Hepatocyte (in vitro differentiated cells): Measurements from ENCODE around the gene HSPB7. TPM values are rescaled to one million over a fixed set of nuclear protein-coding genes. Genes with fewer than 3 reads are reported as not detected.
"Not testable (repeated sequence)": the region's sequence is repeated elsewhere in the genome, so short reads cannot be mapped to it uniquely, and the experiment has no call there.

Source experiments
- DNase-seq: peaks from one replicate; pipeline ENCODE4 v3.0.0-alpha.2; 2016; ENCODE audit warnings: low spot score
- H2AFZ ChIP-seq: fragments of 200-600 bp; sonication (generic); 2 replicates; pipeline ENCODE4 v1.6.0; 2016; ENCODE audit warnings: antibody characterized with exemption, mild to moderate bottlenecking
- H3K27ac ChIP-seq: fragments of 200-600 bp; sonication (generic); 2 replicates; pipeline ENCODE4 v1.5.1; 2016; ENCODE audit warnings: mild to moderate bottlenecking
- H3K27me3 ChIP-seq: fragments of 200-600 bp; sonication (generic); 2 replicates; pipeline ENCODE4 v1.6.1; 2016
- H3K36me3 ChIP-seq: fragments of 200-600 bp; sonication (generic); replicated peaks from 2 replicates; pipeline ENCODE4 v1.5.1; 2016; ENCODE audit warnings: low read depth; ENCODE audit not compliant: insufficient read depth
- H3K4me1 ChIP-seq: fragments of 200-600 bp; sonication (generic); 2 replicates; pipeline ENCODE4 v1.5.1; 2016; ENCODE audit warnings: mild to moderate bottlenecking, moderate library complexity; ENCODE audit not compliant: insufficient read depth
- H3K4me2 ChIP-seq: fragments of 200-600 bp; sonication (generic); 2 replicates; pipeline ENCODE4 v1.6.0; 2016
- H3K4me3 ChIP-seq: fragments of 200-600 bp; sonication (generic); 2 replicates; pipeline ENCODE4 v1.5.1; 2016; ENCODE audit warnings: mild to moderate bottlenecking
- H3K79me2 ChIP-seq: fragments of 200-600 bp; sonication (generic); 2 replicates; pipeline ENCODE4 v1.6.0; 2017; ENCODE audit warnings: mild to moderate bottlenecking
- H3K9me2 ChIP-seq: fragments of 200-600 bp; sonication (generic); replicated peaks from 2 replicates; pipeline ENCODE4 v1.6.0; 2017; ENCODE audit warnings: mild to moderate bottlenecking; ENCODE audit not compliant: insufficient read depth
- H3K9me3 ChIP-seq: fragments of 200-600 bp; sonication (generic); 2 replicates; pipeline ENCODE4 v1.5.1; 2016; ENCODE audit warnings: low read depth, mild to moderate bottlenecking
- H4K20me1 ChIP-seq: fragments of 200-600 bp; sonication (generic); 2 replicates; pipeline ENCODE4 v1.6.0; 2016; ENCODE audit warnings: mild to moderate bottlenecking; ENCODE audit not compliant: insufficient read depth, poor library complexity, severe bottlenecking
- EZH2 ChIP-seq: fragments of 200-600 bp; sonication (generic); IDR thresholded peaks from 2 replicates; pipeline ENCODE4 v1.6.1; 2016; ENCODE audit warnings: antibody characterized with exemption, mild to moderate bottlenecking, borderline replicate concordance
- EZH2phosphoT487 ChIP-seq: fragments of 200-600 bp; sonication (generic); IDR thresholded peaks from one replicate; pipeline ENCODE4 v1.6.1; 2018; ENCODE audit warnings: antibody characterized with exemption, mild to moderate bottlenecking, low read depth, moderate library complexity; ENCODE audit not compliant: unreplicated experiment, severe bottlenecking
- WGBS: methylation state at CpG from one replicate; pipeline ENCODE4 v1.1.6; 2016; ENCODE audit warnings: low lambda C conversion rate; ENCODE audit errors: missing lambda C conversion rate; 5-methylcytosine and 5-hydroxymethylcytosine counted together
- polyA plus RNA-seq: library from polyadenylated mRNA; unstranded; fragments of >200 nt; fragmentation: Nextera tagmentation; extraction: Ambion mirVana; gene quantifications from 2 replicates; pipeline ENCODE4 v1.2.1, GENCODE V29; 2016
- total RNA-seq: library from RNA; depleted of rRNA; stranded (reverse); fragments of >200 nt; gene quantifications from 2 replicates; pipeline ENCODE4 v1.2.3, GENCODE V29; 2014
- TF ChIP-seq, protein P1 (sequence below): fragments of 200-600 bp; sonication (generic); IDR thresholded peaks from 2 replicates; pipeline ENCODE4 v1.5.1; 2016; ENCODE audit warnings: antibody characterized with exemption, mild to moderate bottlenecking; ENCODE audit not compliant: poor library complexity

The HSPB7 gene
- total and polyA plus RNA-seq, 2 experiments from 2014 or later = 17.4 to 59.4 TPM

DNA sequence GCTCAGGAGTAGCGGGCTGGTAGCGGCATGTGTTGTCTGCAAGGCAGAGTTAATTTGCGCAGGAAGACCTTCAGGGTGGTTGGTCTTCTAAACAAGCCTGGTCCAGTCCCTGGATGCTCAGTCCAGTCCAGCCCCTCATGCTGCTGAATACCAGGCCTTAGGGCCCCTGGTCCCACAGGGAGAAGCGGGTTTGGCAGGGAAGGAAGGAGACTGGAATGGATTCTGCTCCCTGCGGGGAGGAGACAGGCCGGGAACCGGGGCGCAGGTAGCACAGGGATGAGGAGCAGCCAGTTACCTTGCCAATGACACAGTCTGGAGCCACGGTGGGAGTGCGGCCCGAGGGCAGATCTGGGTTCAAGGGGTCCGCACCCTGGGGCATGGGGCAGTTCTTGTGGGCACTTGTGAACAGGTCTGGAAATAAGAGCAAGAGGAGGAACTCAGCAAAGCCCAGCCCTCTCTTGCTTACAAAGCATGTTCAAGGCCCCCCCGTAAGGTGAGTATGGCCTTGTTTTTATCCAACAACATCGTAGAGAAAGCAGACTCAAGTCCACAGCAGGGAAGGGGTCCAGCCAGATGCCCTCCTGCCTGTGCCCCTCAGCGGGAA, 45.5 kb upstream of the HSPB7 start:
- H3K4me2 ChIP-seq = no peak overlapping the region
- no peaks in the 10 kb centered on the region for H3K9me3 ChIP-seq
- 90% methylated on average over 15 of the region's 15 CpGs for WGBS
- H3K4me3 ChIP-seq = no peak overlapping the region
- H3K4me1 ChIP-seq = peaks cover 28% of the 10 kb centered on the region
- DNase-seq = no peak
- H4K20me1 ChIP-seq = no peaks in the 10 kb centered on the region
- no peaks in the 10 kb centered on the region for H3K9me2 ChIP-seq
- H3K27ac ChIP-seq = no peak overlapping the region
- H3K79me2 ChIP-seq = no peaks in the 10 kb centered on the region
- no peaks in the 10 kb centered on the region for H3K27me3 ChIP-seq
- TF ChIP-seq, protein P1, sequence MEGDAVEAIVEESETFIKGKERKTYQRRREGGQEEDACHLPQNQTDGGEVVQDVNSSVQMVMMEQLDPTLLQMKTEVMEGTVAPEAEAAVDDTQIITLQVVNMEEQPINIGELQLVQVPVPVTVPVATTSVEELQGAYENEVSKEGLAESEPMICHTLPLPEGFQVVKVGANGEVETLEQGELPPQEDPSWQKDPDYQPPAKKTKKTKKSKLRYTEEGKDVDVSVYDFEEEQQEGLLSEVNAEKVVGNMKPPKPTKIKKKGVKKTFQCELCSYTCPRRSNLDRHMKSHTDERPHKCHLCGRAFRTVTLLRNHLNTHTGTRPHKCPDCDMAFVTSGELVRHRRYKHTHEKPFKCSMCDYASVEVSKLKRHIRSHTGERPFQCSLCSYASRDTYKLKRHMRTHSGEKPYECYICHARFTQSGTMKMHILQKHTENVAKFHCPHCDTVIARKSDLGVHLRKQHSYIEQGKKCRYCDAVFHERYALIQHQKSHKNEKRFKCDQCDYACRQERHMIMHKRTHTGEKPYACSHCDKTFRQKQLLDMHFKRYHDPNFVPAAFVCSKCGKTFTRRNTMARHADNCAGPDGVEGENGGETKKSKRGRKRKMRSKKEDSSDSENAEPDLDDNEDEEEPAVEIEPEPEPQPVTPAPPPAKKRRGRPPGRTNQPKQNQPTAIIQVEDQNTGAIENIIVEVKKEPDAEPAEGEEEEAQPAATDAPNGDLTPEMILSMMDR = no peak
- no peak for TF ChIP-seq EZH2
- H3K36me3 ChIP-seq = no peaks in the 10 kb centered on the region
- no peak overlapping the region for H2AFZ ChIP-seq

DNA sequence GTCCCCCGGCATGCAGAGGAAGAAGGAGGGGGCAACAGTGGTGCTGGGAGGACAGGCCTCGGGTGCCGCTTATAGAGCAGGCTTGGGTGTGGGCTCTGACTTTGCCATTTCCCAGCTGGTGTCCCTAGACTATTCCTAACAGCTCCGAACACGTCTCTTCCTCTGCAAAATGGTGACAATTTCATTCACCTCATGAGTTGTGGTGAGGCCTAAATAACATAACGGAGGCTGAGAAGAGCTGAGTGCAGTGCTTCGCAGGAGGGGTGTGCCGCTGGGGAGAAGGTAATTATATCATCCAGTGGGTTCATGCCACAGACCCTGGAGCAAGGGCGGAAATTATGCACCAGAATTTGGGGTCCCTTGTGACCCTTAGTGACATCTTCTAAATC, 44.8 kb upstream of the HSPB7 start:
- H2AFZ ChIP-seq, H3K4me2 ChIP-seq, H3K79me2 ChIP-seq, DNase-seq, H3K36me3 ChIP-seq, H3K27ac ChIP-seq, H3K4me3 ChIP-seq, H3K9me3 ChIP-seq, H3K9me2 ChIP-seq, H4K20me1 ChIP-seq, H3K27me3 ChIP-seq: not testable (repeated sequence)
- WGBS = 89% methylated on average over 8 of the region's 9 CpGs
- H3K4me1 ChIP-seq = peaks cover 22% of the 10 kb centered on the region

DNA sequence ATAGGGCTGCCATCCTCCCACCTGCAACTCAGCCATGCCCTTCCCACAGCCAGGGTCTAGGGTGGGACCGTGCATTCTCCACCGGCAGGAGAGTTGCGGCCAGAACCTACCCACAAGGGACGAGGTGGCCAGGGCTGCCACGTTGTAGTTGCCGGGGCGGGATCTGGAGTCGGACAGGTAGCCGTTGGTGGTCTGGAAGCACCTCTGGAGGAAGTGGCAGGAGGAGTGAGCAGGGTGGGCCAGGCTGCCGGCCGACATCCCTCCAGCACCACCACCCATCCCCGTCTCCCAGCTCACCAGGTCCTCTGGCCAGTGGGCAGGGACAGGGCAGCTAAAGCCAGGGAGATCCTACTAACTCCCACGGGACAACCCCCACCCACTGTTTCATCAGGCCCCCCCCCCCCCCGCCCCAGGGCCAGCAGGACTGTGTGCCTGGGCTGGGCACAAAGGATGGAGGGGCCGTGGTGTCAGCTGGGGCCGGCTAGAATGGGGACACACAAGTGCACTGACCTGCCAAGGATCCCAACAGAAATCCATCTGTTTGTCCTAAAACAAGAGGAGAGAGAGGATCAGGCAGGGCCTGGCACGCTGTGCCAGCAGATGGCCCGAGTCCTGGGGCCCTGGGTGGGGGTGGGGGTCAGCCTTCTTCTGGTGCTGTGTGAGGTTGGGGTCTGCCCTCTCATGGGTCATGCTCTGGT, 44.3 kb upstream of the HSPB7 start:
- H4K20me1 ChIP-seq, H3K9me2 ChIP-seq, H3K4me2 ChIP-seq, H3K36me3 ChIP-seq, H3K27me3 ChIP-seq, H3K9me3 ChIP-seq, H2AFZ ChIP-seq, H3K79me2 ChIP-seq, H3K4me3 ChIP-seq, H3K27ac ChIP-seq, DNase-seq: not testable (repeated sequence)
- peaks cover 18% of the 10 kb centered on the region for H3K4me1 ChIP-seq
- 76% methylated on average over 18 of the region's 18 CpGs for WGBS

DNA sequence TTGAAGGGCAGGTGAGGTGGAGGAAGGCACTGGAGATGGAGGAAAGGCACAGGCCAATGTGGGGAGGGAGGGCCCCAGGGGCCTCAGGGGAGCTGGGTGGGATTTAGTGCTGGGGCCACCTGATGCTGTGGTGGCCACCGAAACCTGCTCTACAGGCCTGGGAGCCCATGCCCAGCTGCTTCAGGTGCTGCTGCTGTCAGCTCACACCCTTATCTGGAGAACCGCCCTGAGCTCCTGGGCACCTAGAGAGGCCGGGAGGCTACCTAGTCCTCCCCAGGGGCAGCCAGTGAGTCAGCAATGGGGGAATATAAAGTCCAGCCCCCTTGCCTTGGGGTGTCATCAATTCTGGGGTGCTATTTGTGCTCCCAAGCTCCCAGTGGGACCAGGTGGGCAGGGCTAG, 43.4 kb upstream of the HSPB7 start:
- no peaks in the 10 kb centered on the region for H3K36me3 ChIP-seq
- no peak overlapping the region for H3K4me3 ChIP-seq
- H3K9me2 ChIP-seq = no peaks in the 10 kb centered on the region
- no peak overlapping the region for H3K27ac ChIP-seq
- WGBS = 54% methylated on average over 2 of the region's 3 CpGs
- no peaks in the 10 kb centered on the region for H3K27me3 ChIP-seq
- H3K79me2 ChIP-seq = no peaks in the 10 kb centered on the region
- H3K4me1 ChIP-seq = peaks cover 12% of the 10 kb centered on the region
- H3K9me3 ChIP-seq = no peaks in the 10 kb centered on the region
- TF ChIP-seq EZH2 (no peak), EZH2phosphoT487 (no peak)
- TF ChIP-seq, protein P1 = no peak
- no peak overlapping the region for H2AFZ ChIP-seq
- no peak overlapping the region for H3K4me2 ChIP-seq
- no peak for DNase-seq
- no peaks in the 10 kb centered on the region for H4K20me1 ChIP-seq

DNA sequence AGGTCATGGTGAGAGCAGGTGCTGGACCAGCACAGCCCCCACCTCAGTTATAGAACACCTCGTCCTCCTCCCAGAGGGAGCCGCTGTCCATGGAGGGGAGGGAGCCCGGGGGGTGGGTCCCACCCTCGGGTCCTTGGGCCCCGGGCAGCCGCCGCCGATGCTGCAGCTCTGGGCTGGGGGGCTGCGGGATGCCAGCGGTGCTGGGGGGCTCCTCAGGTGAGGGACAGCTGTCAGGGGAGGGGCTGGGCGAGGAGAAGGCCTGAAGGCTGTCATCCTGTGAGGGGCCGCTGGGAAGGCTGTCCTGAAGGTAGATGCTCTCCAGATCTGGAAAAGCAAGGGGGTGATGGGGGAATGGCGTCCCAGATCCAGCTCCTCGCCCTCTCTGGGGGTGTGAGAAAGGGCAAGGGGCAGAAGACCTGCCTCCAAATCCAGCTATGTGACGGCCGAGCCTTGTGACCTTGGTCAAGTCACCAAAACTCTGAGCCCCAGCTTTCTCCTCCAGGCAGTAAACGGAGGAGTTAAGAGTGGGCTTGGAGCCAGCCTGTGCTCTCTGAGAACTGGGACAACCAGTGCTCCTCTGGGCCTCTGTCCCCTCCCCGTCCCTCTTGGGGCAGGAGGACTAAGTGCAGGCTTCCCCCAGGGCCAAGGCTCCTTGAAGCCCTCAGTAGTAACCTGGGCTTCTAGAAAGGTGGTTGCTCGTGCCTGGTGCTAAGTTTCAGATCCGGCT, 40.7 kb upstream of the HSPB7 start:
- not testable (repeated sequence) for H3K4me1 ChIP-seq, H2AFZ ChIP-seq, H4K20me1 ChIP-seq, H3K79me2 ChIP-seq, H3K36me3 ChIP-seq, H3K27ac ChIP-seq, H3K4me2 ChIP-seq, H3K9me2 ChIP-seq, DNase-seq, H3K27me3 ChIP-seq, H3K9me3 ChIP-seq, H3K4me3 ChIP-seq
- 81% methylated on average over 6 of the region's 20 CpGs for WGBS

DNA sequence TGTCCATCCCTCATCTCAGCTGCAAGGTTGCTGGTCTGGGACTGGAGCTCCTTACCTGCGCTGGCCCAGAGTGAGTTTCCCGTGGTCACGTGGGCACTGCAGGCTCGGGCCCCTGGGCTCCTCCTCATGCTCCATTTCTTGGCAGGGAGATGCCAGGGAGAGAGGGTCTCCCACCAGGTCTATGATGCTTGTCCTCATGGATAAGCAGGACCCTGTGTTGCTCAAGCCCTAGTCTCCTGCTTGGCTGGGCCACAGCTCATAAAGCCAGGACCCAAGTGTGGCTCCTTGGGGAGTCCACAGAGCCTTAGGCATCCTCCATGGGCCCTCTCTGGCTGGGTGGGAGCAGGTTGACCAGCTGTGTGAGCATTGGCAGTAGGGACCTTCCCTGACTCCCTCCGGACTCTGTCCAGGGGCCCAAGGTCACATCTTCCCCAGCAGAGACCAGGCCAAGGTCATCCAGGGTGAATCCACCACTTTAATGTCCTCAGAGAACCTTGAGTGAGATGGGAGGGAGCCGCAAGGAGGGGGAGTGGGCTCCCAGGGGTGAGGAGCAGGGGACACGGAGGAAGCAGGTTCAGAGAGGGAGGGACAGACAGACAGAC, 39.6 kb upstream of the HSPB7 start:
- DNase-seq, H3K9me2 ChIP-seq, H3K4me2 ChIP-seq, H3K27me3 ChIP-seq, H3K27ac ChIP-seq, H3K4me3 ChIP-seq, H3K4me1 ChIP-seq, H3K79me2 ChIP-seq, H3K36me3 ChIP-seq, H4K20me1 ChIP-seq, H2AFZ ChIP-seq, H3K9me3 ChIP-seq: not testable (repeated sequence)
- WGBS = 85% methylated on average over 7 of the region's 7 CpGs
